NCI-H526 (cell line): ENCODE results near the gene TNPO3.
A peak's percentile ranks its signal among the peaks of the same experiment; 100 is the strongest.

Source experiments
- DNase-seq, 2 experiments: peaks; one replicate each; lab custom pipeline; 2025; lab: John Stamatoyannopoulos, UW

The TNPO3 gene

GRCh38 chr7:128938544-128939074 is 116.3 kb downstream of the TNPO3 start:
- DNase-seq, result peak in 1 of 2 experiments; percentile 62

GRCh38 chr7:128937647-128938543 is 117.0 kb downstream of the TNPO3 start, which contains the start of gene IRF5:
Gene IRF5 (plus strand): TSS chr7:128937927. CDS start chr7:128942082, 4,155 bp downstream.
- peak in 1 of 2 experiments; percentile 85 for DNase-seq

- no peak for DNase-seq
These were observed 117.7 kb downstream of the TNPO3 start for GRCh38 chr7:128937271-128937646.

GRCh38 chr7:128936798-128937197 is 118.1 kb downstream of the TNPO3 start:
- no peak for DNase-seq

GRCh38 chr7:128935342-128935730 is 119.6 kb downstream of the TNPO3 start:
- DNase-seq, result no peak

- no peak for DNase-seq
These were observed 120.3 kb downstream of the TNPO3 start for GRCh38 chr7:128934361-128935341.

- no peak for DNase-seq
These were observed 121.6 kb downstream of the TNPO3 start for GRCh38 chr7:128933180-128933891.

- DNase-seq, result no peak
These were observed 122.1 kb downstream of the TNPO3 start for GRCh38 chr7:128932862-128933179.

GRCh38 chr7:128931965-128932861 is 122.7 kb downstream of the TNPO3 start:
- DNase-seq, result no peak

GRCh38 chr7:128931190-128931798 is 123.6 kb downstream of the TNPO3 start:
- DNase-seq, result no peak

GRCh38 chr7:128928882-128929788 is 125.8 kb downstream of the TNPO3 start:
- DNase-seq, result no peak

- DNase-seq, result no peak
These were observed 126.6 kb downstream of the TNPO3 start for GRCh38 chr7:128928159-128928813.

- DNase-seq, result no peak
These were observed 130.0 kb downstream of the TNPO3 start for GRCh38 chr7:128924707-128925588.

- DNase-seq, result no peak
These were observed 131.5 kb downstream of the TNPO3 start for GRCh38 chr7:128923411-128923800.

GRCh38 chr7:128922496-128923410 is 132.2 kb downstream of the TNPO3 start:
- DNase-seq, result no peak

- no peak for DNase-seq
These were observed 133.0 kb downstream of the TNPO3 start for GRCh38 chr7:128921866-128922440.
